ENCODE measurements around the gene SMIM13.

The SMIM13 gene

GRCh38 chr6:11096109-11096508 is 2.5 kb downstream of the SMIM13 start:
- ChIA-PET POLR2A (no interaction called here), CTCF (interaction anchor here (1.2 to 2.9 kb wide), 7 partner anchors 8 to 400 kb away, joined by 3 to 22 read pairs (median 9); no protein-coding TSS in a partner anchor)
- H3K4me3 ChIP-seq (ENCODE audit: low read depth, low read length) = no peak overlapping the region
- DNase-seq (ENCODE audit: low read depth, low spot score) = no peak
- TF ChIP-seq CTCF (IDR thresholded peaks at IDR 0.05; ENCODE audit: insufficient read depth, low read length, missing control alignments) = no peak

GRCh38 chr6:11097476-11097875 is 3.8 kb downstream of the SMIM13 start:
- TF ChIP-seq CTCF (IDR thresholded peaks at IDR 0.05; ENCODE audit: insufficient read depth, low read length, missing control alignments) = no peak
- DNase-seq (ENCODE audit: low read depth, low spot score) = no peak
- ChIA-PET CTCF (interaction anchor here (0.7 to 2.9 kb wide), 6 partner anchors 9 to 398 kb away, joined by 3 to 22 read pairs (median 4); no protein-coding TSS in a partner anchor), POLR2A (no interaction called here)
- no peak overlapping the region for H3K4me3 ChIP-seq (ENCODE audit: low read depth, low read length)

- CTCF ChIA-PET = interaction anchor here (0.7 to 1.2 kb wide), 5 partner anchors 10 to 397 kb away, joined by 3 to 4 read pairs (median 3); no protein-coding TSS in a partner anchor
These were observed 4.4 kb downstream of the SMIM13 start for GRCh38 chr6:11098004-11098403.

GRCh38 chr6:11101417-11101816 is 7.8 kb downstream of the SMIM13 start:
- DNase-seq (ENCODE audit: low read depth, low spot score) = no peak
- no peak for TF ChIP-seq CTCF (IDR thresholded peaks at IDR 0.05; ENCODE audit: insufficient read depth, low read length, missing control alignments)
- no peak overlapping the region for H3K4me3 ChIP-seq (ENCODE audit: low read depth, low read length)
- ChIA-PET CTCF (interaction anchor here (1.0 to 2.7 kb wide), 2 partner anchors 395 to 433 kb away, joined by 3 to 10 read pairs; no protein-coding TSS in a partner anchor), POLR2A (no interaction called here)

More at GRCh38 chr6:11098004-11098403, 4.4 kb downstream of the SMIM13 start:
- TF ChIP-seq CTCF (IDR thresholded peaks at IDR 0.05; ENCODE audit: insufficient read depth, low read length, missing control alignments) = no peak
- no peak overlapping the region for H3K4me3 ChIP-seq (ENCODE audit: low read depth, low read length)
- POLR2A ChIA-PET = no interaction called here
- DNase-seq (ENCODE audit: low read depth, low spot score) = no peak

GRCh38 chr6:11103065-11103464 is 9.4 kb downstream of the SMIM13 start:
- ChIA-PET POLR2A (no interaction called here), CTCF (interaction anchor here (2.0 kb wide), 1 partner anchor 8 kb away, joined by 7 read pairs; no protein-coding TSS in a partner anchor)
- DNase-seq (ENCODE audit: low read depth, low spot score) = no peak
- TF ChIP-seq CTCF (IDR thresholded peaks at IDR 0.05; ENCODE audit: insufficient read depth, low read length, missing control alignments) = no peak
- H3K4me3 ChIP-seq (ENCODE audit: low read depth, low read length) = no peak overlapping the region

GRCh38 chr6:11108726-11109125 is 15.1 kb downstream of the SMIM13 start:
- POLR2A ChIA-PET = no interaction called here
- no peak for TF ChIP-seq CTCF (IDR thresholded peaks at IDR 0.05; ENCODE audit: insufficient read depth, low read length, missing control alignments)
- no peak overlapping the region for H3K4me3 ChIP-seq (ENCODE audit: low read depth, low read length)
- no peak for DNase-seq (ENCODE audit: low read depth, low spot score)
- CTCF ChIA-PET = no interaction called here

Measured in AG04449 (cell line).